ENCODE data around the gene RABGAP1L.
"Not testable (repeated sequence)": the region's sequence is repeated elsewhere in the genome, so short reads cannot be mapped to it uniquely, and the experiment has no call there.

The RABGAP1L gene

DNA sequence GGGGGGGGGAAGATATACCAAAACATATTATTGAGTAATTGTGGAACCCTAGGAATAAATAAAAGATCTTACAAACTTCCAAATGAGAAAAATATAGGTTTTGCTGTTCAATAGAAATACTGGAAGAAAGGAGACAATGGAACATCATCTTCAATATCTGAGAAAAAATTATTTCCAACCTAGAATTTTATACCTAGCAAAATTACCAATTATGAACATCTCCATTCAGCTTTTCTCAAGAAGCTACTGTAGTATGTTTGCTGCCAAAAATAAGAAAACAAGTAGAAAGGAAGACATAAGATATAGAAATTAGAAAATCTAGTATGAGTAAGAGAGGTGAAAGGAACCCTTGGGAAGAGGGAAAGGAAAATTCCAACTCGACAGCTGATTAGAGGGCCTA, 372.4 kb downstream of the RABGAP1L start:
- TF ChIP-seq POLR2A (IDR thresholded peaks at IDR 0.05; ENCODE audit: low read depth, low read length) = no peak
- TF ChIP-seq POLR2AphosphoS5 (IDR thresholded peaks at IDR 0.05; ENCODE audit: low read depth, low read length) = no peak
- TF ChIP-seq SPI1 (IDR thresholded peaks at IDR 0.05; ENCODE audit: low read depth, low read length) = no peak
- TF ChIP-seq TAF1 (IDR thresholded peaks at IDR 0.05; ENCODE audit: low read depth, low read length) = no peak
- no peak for TF ChIP-seq PAX5 (IDR thresholded peaks at IDR 0.05; ENCODE audit: insufficient read depth, low read length, severe bottlenecking)
- no peak for TF ChIP-seq POU2F2 (IDR thresholded peaks at IDR 0.05; ENCODE audit: low read depth, low read length)
- DNase-seq (ENCODE audit: insufficient read length, low spot score) = no peak
- no peak for FAIRE-seq

DNA sequence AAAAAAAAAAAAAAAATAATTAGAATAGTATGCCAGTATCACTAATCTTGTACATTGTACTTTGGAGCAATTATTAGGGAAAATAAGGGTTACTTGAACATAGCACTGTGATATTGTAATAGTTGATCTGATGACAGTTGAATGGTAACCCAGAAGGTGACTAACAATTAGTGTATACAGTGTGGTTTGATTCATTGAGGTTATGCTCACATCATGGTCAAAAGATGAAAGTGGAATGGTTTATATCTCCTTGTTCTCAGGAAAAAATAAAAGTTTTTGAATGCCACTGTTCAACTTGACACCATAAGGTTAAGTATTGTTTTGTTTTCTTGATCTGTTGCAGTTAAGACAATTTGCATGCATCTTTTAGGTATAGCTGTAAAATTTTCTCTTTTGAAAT, 375.5 kb downstream of the RABGAP1L start:
- TF ChIP-seq TAF1 (IDR thresholded peaks at IDR 0.05; ENCODE audit: low read depth, low read length) = no peak
- no peak for TF ChIP-seq SPI1 (IDR thresholded peaks at IDR 0.05; ENCODE audit: low read depth, low read length)
- TF ChIP-seq POLR2AphosphoS5 (IDR thresholded peaks at IDR 0.05; ENCODE audit: low read depth, low read length) = no peak
- no peak for TF ChIP-seq PAX5 (IDR thresholded peaks at IDR 0.05; ENCODE audit: insufficient read depth, low read length, severe bottlenecking)
- no peak for TF ChIP-seq POLR2A (IDR thresholded peaks at IDR 0.05; ENCODE audit: low read depth, low read length)
- TF ChIP-seq POU2F2 (IDR thresholded peaks at IDR 0.05; ENCODE audit: low read depth, low read length) = no peak
- FAIRE-seq = peak; percentile 50
- no peak for DNase-seq (ENCODE audit: insufficient read length, low spot score)

GRCh38 chr1:174535207-174535606, 375.9 kb downstream of the RABGAP1L start:
- FAIRE-seq (no peak), DNase-seq (ENCODE audit: insufficient read length, low spot score) (no peak)
- no peak for TF ChIP-seq POU2F2 (IDR thresholded peaks at IDR 0.05; ENCODE audit: low read depth, low read length)
- no peak for TF ChIP-seq POLR2AphosphoS5 (IDR thresholded peaks at IDR 0.05; ENCODE audit: low read depth, low read length)
- no peak for TF ChIP-seq PAX5 (IDR thresholded peaks at IDR 0.05; ENCODE audit: insufficient read depth, low read length, severe bottlenecking)
- no peak for TF ChIP-seq SPI1 (IDR thresholded peaks at IDR 0.05; ENCODE audit: low read depth, low read length)
- TF ChIP-seq POLR2A (IDR thresholded peaks at IDR 0.05; ENCODE audit: low read depth, low read length) = no peak
- no peak for TF ChIP-seq TAF1 (IDR thresholded peaks at IDR 0.05; ENCODE audit: low read depth, low read length)

- FAIRE-seq; DNase-seq (ENCODE audit: insufficient read length, low spot score): not testable (repeated sequence)
Measured at GRCh38 chr1:174543421-174543820, 384.1 kb downstream of the RABGAP1L start.

- FAIRE-seq = no peak
- no peak for DNase-seq (ENCODE audit: insufficient read length, low spot score)
- no peak for TF ChIP-seq POLR2A (IDR thresholded peaks at IDR 0.05; ENCODE audit: low read depth, low read length)
- no peak for TF ChIP-seq POLR2AphosphoS5 (IDR thresholded peaks at IDR 0.05; ENCODE audit: low read depth, low read length)
- TF ChIP-seq TAF1 (IDR thresholded peaks at IDR 0.05; ENCODE audit: low read depth, low read length) = no peak
- no peak for TF ChIP-seq SPI1 (IDR thresholded peaks at IDR 0.05; ENCODE audit: low read depth, low read length)
- TF ChIP-seq POU2F2 (IDR thresholded peaks at IDR 0.05; ENCODE audit: low read depth, low read length) = no peak
- TF ChIP-seq PAX5 (IDR thresholded peaks at IDR 0.05; ENCODE audit: insufficient read depth, low read length, severe bottlenecking) = no peak
Measured at GRCh38 chr1:174550296-174550695, 391.0 kb downstream of the RABGAP1L start.

GRCh38 chr1:174556392-174556791, 397.1 kb downstream of the RABGAP1L start:
- FAIRE-seq (no peak), DNase-seq (ENCODE audit: insufficient read length, low spot score) (no peak)
- TF ChIP-seq POU2F2 (IDR thresholded peaks at IDR 0.05; ENCODE audit: low read depth, low read length) (no peak), TAF1 (IDR thresholded peaks at IDR 0.05; ENCODE audit: low read depth, low read length) (no peak)

- DNase-seq (ENCODE audit: insufficient read length, low spot score) (no peak), FAIRE-seq (peak; percentile 20)
- TF ChIP-seq SPI1 (IDR thresholded peaks at IDR 0.05; ENCODE audit: low read depth, low read length) = no peak
- no peak for TF ChIP-seq TAF1 (IDR thresholded peaks at IDR 0.05; ENCODE audit: low read depth, low read length)
- TF ChIP-seq POLR2AphosphoS5 (IDR thresholded peaks at IDR 0.05; ENCODE audit: low read depth, low read length) = no peak
- TF ChIP-seq POLR2A (IDR thresholded peaks at IDR 0.05; ENCODE audit: low read depth, low read length) = no peak
- TF ChIP-seq POU2F2 (IDR thresholded peaks at IDR 0.05; ENCODE audit: low read depth, low read length) = no peak
- no peak for TF ChIP-seq PAX5 (IDR thresholded peaks at IDR 0.05; ENCODE audit: insufficient read depth, low read length, severe bottlenecking)
Measured at GRCh38 chr1:174568551-174568950, 409.2 kb downstream of the RABGAP1L start.

- DNase-seq (ENCODE audit: insufficient read length, low spot score) = no peak
- no peak for TF ChIP-seq POLR2AphosphoS5 (IDR thresholded peaks at IDR 0.05; ENCODE audit: low read depth, low read length)
- TF ChIP-seq POU2F2 (IDR thresholded peaks at IDR 0.05; ENCODE audit: low read depth, low read length) = no peak
- TF ChIP-seq SPI1 (IDR thresholded peaks at IDR 0.05; ENCODE audit: low read depth, low read length) = no peak
- no peak for TF ChIP-seq PAX5 (IDR thresholded peaks at IDR 0.05; ENCODE audit: insufficient read depth, low read length, severe bottlenecking)
- no peak for TF ChIP-seq TAF1 (IDR thresholded peaks at IDR 0.05; ENCODE audit: low read depth, low read length)
- TF ChIP-seq POLR2A (IDR thresholded peaks at IDR 0.05; ENCODE audit: low read depth, low read length) = no peak
- no peak for FAIRE-seq
Measured at GRCh38 chr1:174569240-174569639, 409.9 kb downstream of the RABGAP1L start.

GRCh38 chr1:174572771-174573170, 413.5 kb downstream of the RABGAP1L start:
- no peak for FAIRE-seq

DNA sequence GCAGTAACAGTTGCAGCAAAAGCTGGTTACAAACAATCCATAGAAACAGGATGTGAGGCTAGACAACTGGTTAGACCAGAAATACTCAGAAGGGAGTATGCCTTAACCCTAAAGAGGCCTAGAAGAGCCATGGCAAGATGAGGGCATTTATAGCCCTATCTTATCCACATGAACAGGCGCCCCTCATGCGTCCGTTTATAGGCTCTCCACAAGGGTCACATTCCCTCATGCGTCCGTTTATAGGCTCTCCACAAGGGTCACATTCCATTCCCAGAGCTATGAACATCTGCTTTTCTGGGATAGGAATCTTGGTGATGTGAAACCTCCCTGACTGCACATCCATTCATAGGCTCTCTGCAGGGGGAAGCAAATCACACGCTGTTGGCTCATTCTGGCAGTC, 416.8 kb downstream of the RABGAP1L start:
- not testable (repeated sequence) for FAIRE-seq; DNase-seq (ENCODE audit: insufficient read length, low spot score)

More at GRCh38 chr1:174572771-174573170, 413.5 kb downstream of the RABGAP1L start:
- TF ChIP-seq POLR2A (IDR thresholded peaks at IDR 0.05; ENCODE audit: low read depth, low read length) (no peak), POLR2AphosphoS5 (IDR thresholded peaks at IDR 0.05; ENCODE audit: low read depth, low read length) (no peak), TAF1 (IDR thresholded peaks at IDR 0.05; ENCODE audit: low read depth, low read length) (no peak), POU2F2 (IDR thresholded peaks at IDR 0.05; ENCODE audit: low read depth, low read length) (no peak), PAX5 (IDR thresholded peaks at IDR 0.05; ENCODE audit: insufficient read depth, low read length, severe bottlenecking) (no peak), SPI1 (IDR thresholded peaks at IDR 0.05; ENCODE audit: low read depth, low read length) (no peak)
- no peak for DNase-seq (ENCODE audit: insufficient read length, low spot score)

GRCh38 chr1:174577681-174578080, 418.4 kb downstream of the RABGAP1L start:
- no peak for FAIRE-seq
- DNase-seq (ENCODE audit: insufficient read length, low spot score) = no peak
- TF ChIP-seq SPI1 (IDR thresholded peaks at IDR 0.05; ENCODE audit: low read depth, low read length) (no peak), TAF1 (IDR thresholded peaks at IDR 0.05; ENCODE audit: low read depth, low read length) (no peak), POU2F2 (IDR thresholded peaks at IDR 0.05; ENCODE audit: low read depth, low read length) (no peak), POLR2AphosphoS5 (IDR thresholded peaks at IDR 0.05; ENCODE audit: low read depth, low read length) (no peak), POLR2A (IDR thresholded peaks at IDR 0.05; ENCODE audit: low read depth, low read length) (no peak), PAX5 (IDR thresholded peaks at IDR 0.05; ENCODE audit: insufficient read depth, low read length, severe bottlenecking) (no peak)
